ENCODE results near the gene CHST9.

- TF ChIP-seq EP300 (IDR thresholded peaks at IDR 0.05) = no peak
- TF ChIP-seq CTCF (IDR thresholded peaks at IDR 0.05) = no peak
- no peak for TF ChIP-seq MYC (IDR thresholded peaks at IDR 0.05; ENCODE audit: borderline replicate concordance, low read length)
- TF ChIP-seq FOSB (CRISPR knock-in tag; IDR thresholded peaks at IDR 0.05) = no peak
- no peak for TF ChIP-seq NR3C1 (IDR thresholded peaks at IDR 0.05)
- TF ChIP-seq POLR2A (IDR thresholded peaks at IDR 0.05; ENCODE audit: low read length) = no peak
- TF ChIP-seq RAD21 (conservative IDR thresholded peaks at IDR 0.05 in 1 of 2, IDR thresholded peaks at IDR 0.05 in 1 of 2) = no peak
- no peak for TF ChIP-seq RCOR1 (IDR thresholded peaks at IDR 0.05; ENCODE audit: low read depth, low read length)
- TF ChIP-seq, protein P1, sequence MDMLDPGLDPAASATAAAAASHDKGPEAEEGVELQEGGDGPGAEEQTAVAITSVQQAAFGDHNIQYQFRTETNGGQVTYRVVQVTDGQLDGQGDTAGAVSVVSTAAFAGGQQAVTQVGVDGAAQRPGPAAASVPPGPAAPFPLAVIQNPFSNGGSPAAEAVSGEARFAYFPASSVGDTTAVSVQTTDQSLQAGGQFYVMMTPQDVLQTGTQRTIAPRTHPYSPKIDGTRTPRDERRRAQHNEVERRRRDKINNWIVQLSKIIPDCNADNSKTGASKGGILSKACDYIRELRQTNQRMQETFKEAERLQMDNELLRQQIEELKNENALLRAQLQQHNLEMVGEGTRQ (IDR thresholded peaks at IDR 0.05) = no peak
- TF ChIP-seq, protein P2, sequence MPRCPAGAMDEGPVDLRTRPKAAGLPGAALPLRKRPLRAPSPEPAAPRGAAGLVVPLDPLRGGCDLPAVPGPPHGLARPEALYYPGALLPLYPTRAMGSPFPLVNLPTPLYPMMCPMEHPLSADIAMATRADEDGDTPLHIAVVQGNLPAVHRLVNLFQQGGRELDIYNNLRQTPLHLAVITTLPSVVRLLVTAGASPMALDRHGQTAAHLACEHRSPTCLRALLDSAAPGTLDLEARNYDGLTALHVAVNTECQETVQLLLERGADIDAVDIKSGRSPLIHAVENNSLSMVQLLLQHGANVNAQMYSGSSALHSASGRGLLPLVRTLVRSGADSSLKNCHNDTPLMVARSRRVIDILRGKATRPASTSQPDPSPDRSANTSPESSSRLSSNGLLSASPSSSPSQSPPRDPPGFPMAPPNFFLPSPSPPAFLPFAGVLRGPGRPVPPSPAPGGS (IDR thresholded peaks at IDR 0.05) = no peak
These were observed 284.1 kb downstream of the CHST9 start for GRCh38 chr18:26901020-26901419.

All from A549 (cell line).